Measurements from ENCODE around the gene DBH. TPM values are rescaled to one million over a fixed set of nuclear protein-coding genes. Genes with fewer than 3 reads are reported as not detected.

The DBH gene
- total RNA-seq, 1 donor = not detected

DNA sequence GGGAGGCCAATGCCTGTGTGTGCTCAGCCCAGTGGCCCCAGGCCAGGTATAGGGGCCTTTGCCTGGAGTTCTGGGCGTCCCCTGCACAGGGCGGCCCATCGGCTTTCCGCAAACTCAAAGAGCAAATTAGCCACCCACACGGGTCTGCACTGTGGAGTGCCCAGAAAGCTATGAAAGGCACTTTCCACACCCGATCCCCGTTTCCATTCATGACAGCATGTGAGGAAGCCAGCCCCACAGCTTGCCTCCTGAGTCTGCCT, 5.2 kb downstream of the DBH start:
- no peak for DNase-seq (ENCODE audit: low read depth)
- TF ChIP-seq, protein P1, sequence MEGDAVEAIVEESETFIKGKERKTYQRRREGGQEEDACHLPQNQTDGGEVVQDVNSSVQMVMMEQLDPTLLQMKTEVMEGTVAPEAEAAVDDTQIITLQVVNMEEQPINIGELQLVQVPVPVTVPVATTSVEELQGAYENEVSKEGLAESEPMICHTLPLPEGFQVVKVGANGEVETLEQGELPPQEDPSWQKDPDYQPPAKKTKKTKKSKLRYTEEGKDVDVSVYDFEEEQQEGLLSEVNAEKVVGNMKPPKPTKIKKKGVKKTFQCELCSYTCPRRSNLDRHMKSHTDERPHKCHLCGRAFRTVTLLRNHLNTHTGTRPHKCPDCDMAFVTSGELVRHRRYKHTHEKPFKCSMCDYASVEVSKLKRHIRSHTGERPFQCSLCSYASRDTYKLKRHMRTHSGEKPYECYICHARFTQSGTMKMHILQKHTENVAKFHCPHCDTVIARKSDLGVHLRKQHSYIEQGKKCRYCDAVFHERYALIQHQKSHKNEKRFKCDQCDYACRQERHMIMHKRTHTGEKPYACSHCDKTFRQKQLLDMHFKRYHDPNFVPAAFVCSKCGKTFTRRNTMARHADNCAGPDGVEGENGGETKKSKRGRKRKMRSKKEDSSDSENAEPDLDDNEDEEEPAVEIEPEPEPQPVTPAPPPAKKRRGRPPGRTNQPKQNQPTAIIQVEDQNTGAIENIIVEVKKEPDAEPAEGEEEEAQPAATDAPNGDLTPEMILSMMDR (IDR thresholded peaks at IDR 0.05; ENCODE audit: insufficient read depth, low read length) = no peak
- no peak overlapping the region for H3K4me3 ChIP-seq (ENCODE audit: low read depth, low read length)

- no peak overlapping the region for H3K4me3 ChIP-seq (ENCODE audit: low read depth, low read length)
- TF ChIP-seq, protein P1 (IDR thresholded peaks at IDR 0.05; ENCODE audit: insufficient read depth, low read length) = no peak
- DNase-seq (ENCODE audit: low read depth) = no peak
These were observed 5.9 kb downstream of the DBH start for GRCh38 chr9:133641861-133642595.

DNA sequence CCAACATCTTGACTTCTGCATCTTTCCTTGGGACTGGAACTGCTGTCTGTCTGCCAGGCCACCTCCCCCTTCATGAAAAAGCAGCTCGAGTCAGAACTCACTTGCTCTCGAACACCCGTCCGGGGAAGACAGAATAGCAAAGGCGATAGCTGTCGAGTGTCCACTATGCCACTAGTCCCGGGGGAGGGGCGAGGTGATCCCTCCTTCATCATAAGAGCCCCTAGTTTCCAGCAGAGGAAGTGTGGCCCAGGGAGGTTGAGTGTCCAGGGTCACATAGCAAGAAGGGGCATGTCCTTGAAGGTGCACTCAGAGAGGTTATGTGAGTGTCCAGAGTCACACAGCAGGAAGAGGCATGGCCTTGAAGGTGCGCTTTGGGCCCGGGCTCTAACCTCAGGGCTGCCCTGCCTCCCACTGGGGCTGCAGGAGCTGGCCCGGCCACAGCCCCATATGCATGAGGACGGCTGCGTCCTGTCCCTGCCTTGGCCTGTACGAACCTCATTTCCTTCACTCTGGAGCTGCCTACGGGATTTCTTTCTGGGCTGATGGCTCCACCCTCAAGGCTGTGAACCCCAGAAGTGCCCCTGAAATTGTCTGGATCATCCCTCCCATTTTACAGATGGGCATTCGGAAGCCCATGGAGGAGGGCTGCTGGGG, 6.7 kb downstream of the DBH start:
- TF ChIP-seq, protein P1 (IDR thresholded peaks at IDR 0.05; ENCODE audit: insufficient read depth, low read length) = no peak
- no peak overlapping the region for H3K4me3 ChIP-seq (ENCODE audit: low read depth, low read length)
- no peak for DNase-seq (ENCODE audit: low read depth)

DNA sequence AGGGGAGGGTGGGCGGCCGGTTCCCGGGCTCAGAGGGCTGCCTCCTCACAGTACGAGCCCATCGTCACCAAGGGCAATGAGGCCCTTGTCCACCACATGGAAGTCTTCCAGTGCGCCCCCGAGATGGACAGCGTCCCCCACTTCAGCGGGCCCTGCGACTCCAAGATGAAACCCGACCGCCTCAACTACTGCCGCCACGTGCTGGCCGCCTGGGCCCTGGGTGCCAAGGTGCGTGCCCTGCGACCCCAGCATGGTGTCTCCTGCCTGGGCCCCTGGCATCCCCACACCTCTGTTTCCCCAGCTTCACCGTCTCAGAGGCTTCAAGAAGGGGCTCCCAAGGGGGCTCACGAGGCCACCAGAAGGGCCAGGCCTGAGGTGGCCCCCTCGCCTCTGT, 7.2 kb downstream of the DBH start:
- TF ChIP-seq, protein P1 (IDR thresholded peaks at IDR 0.05; ENCODE audit: insufficient read depth, low read length) = no peak
- H3K4me3 ChIP-seq (ENCODE audit: low read depth, low read length) = no peak overlapping the region
- DNase-seq (ENCODE audit: low read depth) = no peak

DNA sequence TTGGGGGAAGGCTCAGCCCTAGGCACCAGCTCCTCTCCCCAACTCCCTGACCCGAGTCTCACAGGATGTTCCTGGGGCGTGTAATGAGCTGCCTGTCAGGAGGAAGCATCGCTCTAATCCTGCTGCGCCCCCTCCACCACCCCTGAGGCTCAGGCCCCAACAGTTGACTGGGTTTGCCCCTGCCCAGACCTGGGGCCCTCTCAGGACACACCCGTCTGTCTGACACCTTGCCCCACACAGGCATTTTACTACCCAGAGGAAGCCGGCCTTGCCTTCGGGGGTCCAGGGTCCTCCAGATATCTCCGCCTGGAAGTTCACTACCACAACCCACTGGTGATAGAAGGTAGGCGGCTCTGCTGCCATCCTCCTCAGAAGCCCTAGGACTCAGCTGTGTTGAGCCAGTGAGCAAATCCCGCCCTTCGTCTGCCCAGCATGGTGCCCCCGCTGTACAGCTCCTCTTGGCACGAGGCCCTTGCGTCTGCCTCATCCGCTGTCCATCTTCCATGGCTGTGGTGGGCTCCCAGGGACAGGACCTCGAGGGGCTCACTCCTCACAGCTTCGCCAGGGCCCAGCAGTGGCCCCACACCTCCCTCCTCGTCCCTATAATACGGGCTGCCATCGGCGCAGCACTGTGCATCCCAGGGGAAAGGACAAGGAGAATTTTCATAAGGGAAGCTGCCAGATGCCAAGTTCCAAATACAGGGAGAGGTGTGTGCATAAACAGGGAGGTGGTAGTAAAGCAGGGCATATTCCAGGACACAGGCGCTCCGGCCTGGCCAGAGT, 8.0 kb downstream of the DBH start:
- DNase-seq (ENCODE audit: low read depth) = no peak
- TF ChIP-seq, protein P1 (IDR thresholded peaks at IDR 0.05; ENCODE audit: insufficient read depth, low read length) = no peak
- H3K4me3 ChIP-seq (ENCODE audit: low read depth, low read length) = no peak overlapping the region

DNA sequence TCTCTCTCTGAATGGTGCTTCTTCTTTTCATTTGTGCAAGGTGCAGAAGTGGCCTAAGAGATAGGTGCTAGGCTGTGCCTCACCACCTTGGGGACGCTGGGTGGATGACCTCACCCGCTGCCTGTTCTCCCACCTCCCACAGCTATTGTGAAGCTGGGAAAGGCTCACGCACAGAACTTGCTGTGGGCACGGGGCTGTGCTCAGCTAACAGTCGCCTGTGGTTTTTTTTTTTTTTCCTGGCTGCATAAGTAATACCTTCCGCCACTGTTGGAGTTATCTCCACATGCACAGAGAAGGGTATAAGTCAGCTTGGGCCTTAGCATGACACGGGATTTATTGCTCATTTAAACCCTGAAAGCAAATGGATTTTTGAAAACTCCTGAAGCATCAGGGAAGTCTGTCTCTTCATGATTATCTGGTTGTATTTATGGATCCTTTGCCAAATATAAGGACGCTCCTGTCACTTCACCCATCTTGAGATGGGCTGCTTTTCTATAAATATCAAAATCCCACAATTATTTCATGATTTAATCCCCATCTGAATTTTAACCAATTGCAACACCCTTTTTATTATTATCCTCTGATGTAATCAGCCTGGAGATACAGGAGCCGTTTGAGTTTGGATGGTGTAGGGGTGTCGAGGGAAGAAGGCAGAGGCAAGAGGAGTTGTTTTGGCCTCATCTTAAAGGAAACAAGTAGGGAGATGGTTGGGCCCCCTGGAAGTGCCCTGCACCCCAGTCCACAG, 9.0 kb downstream of the DBH start:
- H3K4me3 ChIP-seq (ENCODE audit: low read depth, low read length) = no peak overlapping the region
- TF ChIP-seq, protein P1 (IDR thresholded peaks at IDR 0.05; ENCODE audit: insufficient read depth, low read length) = no peak
- no peak for DNase-seq (ENCODE audit: low read depth)
